ENCODE measurements around the gene APOL6.
A peak's percentile ranks its signal among the peaks of the same experiment; 100 is the strongest.

APOL6 gene, protein sequence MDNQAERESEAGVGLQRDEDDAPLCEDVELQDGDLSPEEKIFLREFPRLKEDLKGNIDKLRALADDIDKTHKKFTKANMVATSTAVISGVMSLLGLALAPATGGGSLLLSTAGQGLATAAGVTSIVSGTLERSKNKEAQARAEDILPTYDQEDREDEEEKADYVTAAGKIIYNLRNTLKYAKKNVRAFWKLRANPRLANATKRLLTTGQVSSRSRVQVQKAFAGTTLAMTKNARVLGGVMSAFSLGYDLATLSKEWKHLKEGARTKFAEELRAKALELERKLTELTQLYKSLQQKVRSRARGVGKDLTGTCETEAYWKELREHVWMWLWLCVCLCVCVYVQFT
- total RNA-seq: 305 to 388 (median 381) reads per million in 4 donors

DNA sequence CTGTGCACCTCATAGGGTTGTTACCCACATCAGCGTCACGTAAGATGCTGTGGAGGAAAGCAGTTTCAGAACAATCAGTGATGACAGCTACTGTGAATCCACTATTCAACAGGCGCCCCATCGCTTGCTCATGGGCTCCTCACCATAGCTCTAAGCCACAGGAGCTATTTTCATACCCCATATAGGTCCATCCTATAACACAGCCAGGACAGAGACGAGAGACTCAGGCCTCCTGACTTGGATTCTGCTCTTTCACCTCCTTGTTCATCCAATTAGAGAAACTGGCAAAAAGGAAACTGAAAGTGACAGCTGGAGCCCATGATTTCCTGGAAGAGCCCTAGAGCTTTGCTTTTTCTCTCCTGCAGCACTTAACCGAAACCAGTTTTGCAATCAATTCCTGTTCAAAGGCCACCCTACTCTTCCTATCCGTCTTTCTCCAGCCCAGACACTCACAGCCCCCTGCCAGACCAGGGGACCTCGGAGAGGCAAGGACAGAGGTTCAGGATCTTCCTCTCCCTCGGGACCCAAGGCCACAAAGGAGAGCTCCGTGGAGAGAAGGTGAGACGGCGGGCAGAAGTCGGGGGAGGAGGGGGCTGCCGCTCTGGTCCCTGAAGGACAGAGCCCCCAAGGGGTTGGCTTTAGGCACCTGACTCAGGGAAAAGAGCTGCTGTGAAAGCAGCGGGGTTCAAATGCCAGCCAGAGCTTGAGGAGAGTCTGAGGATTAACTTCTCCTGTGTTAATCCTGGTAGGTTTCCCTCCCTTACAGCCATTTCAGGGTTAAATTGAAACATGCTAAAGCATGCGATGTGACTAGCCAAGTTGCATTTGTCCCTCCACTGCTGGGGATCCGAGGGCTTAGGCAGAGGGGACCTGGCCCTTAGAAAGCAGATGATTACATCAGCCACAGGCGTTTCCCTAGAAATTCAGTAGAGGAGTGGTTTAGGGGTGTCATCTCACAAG is at the start of gene APOL6:
Gene APOL6, plus strand, starts transcription at position 381 of the 960 bp plus-strand sequence. CDS start 7,980 bp downstream, outside the sequence.
- DNase-seq: peak in 4 of 5 donors; percentile 20 to 92 (median 37)

DNA sequence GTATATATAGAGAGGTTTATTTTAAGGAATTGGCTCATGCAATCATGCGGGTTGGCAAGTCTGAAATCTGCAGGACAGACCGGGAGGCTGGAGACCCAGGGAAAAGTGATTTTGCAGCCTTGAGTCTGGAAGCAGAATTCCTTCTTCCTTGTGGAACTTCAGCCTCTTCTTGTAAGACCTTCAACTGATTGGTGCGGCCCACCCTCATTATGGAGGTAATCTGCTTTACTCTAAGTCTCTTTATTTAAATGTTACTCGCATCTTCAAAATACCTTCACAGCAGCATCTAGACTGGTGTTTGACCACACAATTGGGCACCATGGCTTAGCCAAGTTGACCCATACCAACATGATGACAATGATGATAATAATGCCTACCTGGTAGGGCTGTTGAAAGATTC is 48.9 kb upstream of the APOL6 start:
- DNase-seq: no peak

DNA sequence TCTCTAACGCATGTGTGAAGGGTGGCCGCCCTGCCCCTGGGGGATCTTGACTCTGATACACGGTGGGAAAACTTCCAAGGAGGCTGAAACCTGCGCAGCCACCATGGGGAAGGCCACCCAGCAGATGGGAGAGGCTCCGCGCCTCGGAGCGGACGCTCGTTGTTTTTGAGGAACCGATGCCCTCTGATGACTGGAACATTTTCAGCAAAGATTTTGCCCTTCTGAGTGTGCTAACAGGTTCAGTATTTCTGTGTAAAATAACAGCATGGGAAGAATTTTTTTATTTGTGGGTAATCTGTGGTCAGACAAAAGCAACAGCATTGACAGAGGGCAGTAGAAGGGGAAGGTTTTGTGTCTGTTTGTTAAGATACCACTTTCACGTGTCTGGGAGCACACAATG is 47.8 kb upstream of the APOL6 start:
- no peak for DNase-seq

DNA sequence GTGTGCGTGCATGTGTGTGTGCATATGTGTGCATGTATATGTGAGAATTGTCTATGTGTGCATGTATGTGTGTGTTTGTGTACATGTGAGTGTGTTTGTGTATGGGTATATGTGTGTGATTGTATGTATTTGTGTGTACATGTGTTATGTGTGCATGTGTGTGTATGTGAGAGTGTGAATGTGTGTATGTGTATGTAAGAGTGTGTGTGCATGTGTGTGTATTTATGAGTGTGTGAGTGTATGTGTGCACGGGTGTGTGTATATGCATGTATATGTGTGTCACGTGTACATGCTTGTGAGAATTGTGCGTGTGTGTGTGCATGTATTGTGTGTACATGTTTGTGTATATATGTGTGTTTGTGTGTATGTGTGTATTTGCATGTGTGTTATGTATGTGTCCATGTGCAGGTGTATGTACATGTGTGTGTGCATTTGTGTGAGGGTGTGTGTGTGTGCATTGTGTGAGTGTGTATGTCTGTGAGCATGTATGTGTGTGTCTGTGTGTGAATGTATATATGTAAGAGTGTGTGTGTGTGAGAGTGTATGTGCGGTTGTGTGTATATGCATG is 47.1 kb upstream of the APOL6 start:
- no peak for DNase-seq

DNA sequence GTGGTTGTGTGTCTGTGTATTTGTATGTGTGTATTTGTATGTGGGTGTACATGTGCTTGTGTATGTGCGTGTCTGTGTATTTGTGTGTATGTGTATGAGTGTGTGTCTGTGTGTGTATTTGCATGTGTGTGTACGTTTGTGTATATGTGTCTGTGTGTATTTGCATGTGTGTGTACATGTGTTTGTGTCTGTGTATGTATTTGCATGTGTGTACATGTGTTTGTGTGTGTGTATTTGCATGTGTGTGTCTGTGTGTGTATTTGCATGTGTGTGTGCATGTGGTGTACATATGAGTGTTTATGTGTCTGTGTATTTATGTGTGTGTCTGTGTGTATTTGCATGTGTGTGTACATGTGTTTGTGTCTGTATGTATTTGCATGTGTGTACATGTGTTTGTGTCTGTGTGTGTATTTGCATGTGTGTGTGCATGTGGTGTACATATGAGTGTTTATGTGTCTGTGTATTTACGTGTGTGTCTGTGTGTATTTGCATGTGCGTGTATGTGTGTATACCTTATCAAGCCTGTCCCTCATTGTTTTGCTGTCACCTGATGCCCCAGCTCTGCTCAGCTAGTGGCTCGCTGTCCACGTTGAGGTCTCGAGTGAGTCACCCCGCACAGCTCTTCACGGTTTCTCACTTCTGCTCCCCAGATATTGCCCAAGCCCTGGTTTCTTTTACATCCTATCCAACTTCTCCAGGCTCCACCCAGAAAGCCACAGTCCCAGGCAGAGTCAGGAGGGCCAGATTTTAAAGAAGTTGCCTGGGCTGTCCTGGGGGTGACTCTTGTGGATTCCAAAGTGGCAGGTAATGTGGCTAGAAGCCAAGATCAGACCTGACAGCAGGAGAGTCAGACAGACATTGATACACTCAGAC is 46.3 kb upstream of the APOL6 start:
- no peak for DNase-seq

DNA sequence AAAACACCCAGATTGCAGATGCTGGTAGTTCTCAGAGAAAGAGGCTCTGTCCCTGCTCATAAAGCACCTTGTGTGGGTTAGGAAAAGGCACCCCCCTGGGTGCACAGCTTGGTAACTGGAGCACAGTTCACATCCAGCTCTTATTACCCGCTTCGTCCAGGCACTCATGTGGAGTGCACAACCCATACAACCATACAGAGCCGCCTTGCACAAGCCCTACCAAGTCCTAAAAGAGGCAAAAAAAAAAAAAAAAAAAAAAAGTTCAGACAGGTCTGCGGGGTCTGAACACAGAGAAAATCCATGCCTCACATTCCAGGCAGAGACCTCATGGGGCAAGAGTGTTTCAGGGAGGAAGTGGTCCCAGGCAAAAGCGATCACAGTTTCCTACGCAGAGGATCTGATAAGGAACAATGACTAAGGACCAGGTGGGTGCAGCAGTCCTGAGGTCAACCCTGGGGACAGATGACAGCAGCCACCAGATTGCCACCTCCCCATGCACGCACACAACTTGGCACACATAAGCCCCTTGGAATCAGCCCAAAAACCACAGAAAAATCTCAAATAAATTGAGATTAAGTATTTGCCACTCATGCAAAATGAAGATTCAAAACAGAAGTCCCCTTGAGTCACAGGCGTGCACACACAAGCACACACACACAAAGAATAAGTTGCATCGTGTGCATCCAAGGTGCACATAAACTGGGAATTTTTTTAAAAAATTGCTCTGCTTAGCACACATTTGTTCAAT is 43.5 kb upstream of the APOL6 start:
- DNase-seq: no peak

DNA sequence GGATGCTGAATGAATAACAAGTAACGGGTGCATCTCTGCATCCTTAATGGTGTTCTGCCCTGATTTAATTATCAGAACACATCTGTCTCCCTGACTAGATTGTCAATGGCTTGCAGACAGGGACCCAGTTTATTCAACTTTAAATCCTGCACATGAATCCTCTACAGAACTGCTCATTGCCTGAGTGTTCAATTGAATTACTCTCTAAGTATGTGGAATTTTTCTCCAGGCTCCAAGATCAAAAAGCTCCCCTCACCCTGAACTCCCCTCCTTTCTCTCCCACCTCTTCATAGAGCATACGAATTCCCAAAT is 42.9 kb upstream of the APOL6 start:
- DNase-seq: no peak

DNA sequence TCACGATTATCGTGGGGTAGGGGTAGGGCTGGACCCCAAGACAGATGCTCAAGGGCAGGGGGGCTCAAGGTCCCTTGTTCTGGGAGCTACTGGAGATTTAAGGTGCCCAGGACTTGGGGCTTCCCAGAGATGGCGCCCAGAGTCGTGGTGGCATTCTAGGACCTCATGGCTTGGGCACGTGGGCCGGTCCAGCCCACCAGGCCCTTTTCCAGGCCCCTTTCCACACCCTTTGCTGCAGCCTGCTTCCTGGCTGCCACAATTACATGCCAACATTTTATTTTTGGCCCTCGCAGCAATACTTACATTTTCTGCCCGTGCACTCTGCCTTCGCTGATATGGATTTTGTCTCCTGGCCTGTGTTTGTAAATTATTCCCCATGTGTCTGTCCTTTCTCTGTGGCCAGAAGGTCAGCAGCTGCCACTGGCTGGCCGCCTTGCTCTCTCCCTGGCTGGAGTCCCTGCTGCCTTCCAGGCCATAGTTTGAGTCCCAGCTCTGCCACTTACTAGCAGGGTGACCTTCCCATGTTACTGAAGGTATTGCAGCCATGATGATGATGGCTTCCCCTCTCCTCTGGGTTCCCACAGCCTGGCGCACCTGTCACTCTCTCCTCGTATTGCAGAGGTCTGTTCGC is 42.3 kb upstream of the APOL6 start:
- no peak for DNase-seq

DNA sequence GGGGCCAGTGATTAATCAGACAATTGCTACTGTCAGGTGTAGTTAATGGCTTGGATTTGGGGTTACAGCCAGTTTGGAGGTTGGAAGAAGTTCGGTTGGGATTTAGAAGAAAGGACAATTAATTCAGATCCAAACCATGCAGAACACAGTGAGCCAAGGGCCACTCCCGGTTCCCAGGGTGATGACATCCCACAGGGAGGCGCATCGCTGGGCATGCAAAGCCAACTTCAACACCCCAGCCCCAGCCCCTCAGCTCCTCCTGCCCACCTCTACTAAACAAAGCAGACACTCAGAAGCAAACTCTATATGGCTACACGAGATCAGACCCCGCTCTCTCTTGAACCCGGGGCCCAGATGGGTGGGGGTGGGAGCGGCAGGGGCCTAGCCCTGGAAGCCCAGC is 41.3 kb upstream of the APOL6 start:
- no peak for DNase-seq

DNA sequence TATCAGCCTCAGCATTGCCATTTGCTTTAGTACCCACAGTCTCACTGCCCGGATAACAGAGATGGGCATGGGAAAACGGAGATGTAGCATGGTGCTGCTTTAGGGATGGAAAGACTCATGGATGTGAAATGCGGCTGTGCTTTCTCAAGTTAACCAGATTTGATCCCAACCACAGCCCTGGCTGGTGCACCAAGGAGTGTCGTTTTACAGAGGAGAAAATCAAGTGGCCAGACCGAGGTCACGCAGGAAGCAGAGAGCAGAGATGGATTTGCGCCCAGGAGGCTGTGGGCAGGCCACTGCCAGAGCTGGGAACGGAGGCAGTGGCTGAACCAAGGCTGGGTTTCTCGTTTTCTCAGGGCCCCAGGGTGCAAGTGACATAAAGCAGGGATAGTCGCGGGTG is 40.2 kb upstream of the APOL6 start:
- no peak for DNase-seq

DNA sequence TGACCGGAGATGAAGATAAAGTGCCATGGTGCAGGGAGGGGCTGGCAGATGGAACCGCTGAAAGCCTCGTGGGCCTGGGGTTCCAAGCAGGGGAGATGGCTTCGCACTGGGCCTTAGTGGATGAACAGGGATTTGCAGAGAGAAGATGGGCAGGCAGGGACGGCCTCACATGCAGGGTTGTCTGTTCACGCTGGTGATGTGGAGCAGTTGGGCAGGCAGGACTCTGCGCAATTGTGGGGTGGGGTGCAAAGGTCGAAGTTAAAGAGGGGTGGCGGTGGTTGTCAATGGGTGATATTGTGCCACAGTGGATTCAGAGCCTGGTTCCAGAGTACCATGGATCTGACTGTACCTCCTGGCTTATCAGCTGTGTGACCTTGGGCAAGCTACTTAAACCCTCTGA is 39.0 kb upstream of the APOL6 start:
- DNase-seq: no peak

DNA sequence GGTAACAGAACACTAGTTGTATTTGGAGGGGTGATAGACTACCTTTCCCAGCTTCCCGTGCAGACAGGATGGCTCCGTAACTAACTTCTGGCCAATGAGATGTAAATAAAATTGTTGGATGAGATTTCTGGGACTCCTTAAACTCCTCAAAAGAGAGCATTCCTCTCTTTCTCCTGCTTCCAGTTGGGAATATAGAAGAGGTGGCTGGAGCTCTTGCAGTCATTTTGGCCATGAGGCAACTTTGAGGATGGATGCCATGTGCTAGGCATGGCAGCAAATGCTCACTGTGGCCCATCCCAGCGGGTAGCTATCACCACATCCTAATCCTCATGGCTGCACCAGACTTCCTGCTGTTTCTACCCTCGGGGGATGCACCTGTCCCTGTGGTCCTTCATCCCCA is 38.5 kb upstream of the APOL6 start:
- DNase-seq: no peak

DNA sequence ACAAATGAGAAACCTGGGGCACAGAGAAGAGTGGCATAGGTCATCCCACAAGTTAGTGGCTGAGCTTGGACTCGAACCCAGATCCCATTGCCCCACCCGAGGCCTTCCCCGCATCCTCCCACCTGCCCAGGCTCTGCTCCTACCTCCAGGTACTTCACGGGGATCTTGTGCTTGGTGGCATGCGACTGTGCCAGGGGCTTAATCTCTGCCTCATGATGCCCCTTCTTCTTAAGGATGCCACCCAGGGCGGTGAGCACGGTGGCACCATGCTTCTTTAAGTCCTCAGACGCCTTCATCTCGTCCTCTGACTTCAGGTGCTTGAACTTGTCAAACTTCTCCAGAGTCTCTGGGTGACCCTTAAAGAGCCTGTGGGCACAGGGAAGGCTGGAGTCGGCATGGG is 37.5 kb upstream of the APOL6 start:
- DNase-seq: no peak

DNA sequence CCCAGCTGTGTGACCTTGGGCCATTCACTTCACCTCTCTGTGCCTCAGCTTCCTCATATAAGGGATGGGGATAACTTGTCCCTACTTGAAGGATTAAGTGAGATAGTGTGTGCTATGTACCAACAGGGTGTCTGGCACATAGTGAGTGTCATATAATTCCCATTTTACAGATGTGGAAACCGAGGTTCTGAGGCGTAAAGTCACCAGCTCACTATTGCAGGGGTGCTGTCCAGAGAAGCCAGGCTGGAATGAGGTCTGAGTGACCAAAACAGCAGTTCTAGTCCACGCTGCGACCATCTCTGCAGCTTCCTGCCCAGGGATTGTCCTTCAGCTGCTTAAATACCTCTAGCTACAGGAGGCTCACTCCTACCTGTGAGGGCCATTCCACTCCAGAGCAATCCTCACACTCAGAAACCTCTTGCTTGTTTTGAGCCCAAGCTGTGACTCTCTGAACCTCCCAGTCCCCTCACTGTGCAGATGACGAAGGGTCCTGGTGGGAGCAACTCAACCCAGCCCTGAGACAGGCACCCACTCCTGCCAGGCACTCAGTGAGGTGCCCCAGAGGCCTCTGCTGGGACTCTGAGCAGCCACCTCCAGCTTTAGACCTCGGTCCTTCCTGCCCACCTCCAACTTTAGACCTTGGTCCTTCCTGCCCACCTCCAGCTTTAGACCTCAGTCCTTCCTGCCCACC is 36.9 kb upstream of the APOL6 start:
- DNase-seq: no peak

DNA sequence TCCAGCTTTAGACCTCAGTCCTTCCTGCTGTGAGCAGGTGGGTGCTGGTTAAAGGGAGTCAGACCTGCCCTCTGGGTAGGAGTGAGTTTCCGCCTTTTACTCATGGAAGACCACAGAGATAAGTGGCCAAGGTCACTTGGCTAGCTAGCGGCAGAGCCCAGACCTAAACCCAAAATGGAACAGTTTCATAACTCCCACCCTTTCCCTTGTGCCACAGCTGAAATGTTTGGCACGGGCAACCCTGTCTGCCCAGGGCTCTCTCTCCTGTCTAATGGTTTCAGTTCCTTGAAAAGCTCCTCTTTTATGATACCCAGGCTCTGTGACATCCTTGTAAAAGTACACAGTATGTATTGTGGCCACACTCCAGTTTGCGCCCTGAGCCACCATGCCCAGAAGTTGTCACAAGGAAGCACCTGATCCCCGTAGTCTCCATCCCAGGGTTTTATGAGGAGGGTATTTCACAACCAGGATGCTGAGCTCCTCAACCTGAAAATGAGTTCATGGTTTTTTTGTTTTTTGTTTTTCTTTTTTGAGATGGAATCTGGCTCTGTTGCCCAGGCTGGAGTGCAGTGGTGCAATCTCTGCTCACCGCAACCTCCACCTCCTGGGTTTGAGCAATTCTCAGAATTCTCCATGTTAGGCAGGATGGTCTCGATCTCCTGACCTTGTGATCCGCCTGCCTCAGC is 36.2 kb upstream of the APOL6 start:
- no peak for DNase-seq

DNA sequence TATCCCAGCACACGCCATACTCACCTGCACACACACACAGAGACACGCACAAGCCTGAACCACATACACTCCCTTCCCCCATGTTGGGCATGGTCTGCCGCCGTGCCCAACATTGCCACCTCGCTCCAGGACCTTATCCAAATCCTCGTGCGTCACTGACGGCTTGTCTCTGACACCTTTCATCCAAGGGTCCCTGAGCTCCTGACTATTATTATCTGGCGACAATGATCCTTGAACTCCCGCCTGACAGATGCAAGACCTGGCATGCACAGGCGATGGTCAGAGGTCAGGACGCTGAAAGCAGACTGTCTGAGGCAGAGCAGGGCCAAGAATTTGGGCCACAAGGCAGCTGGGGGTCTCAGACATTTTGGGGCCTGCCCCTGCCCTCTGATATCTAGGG is 35.3 kb upstream of the APOL6 start:
- DNase-seq: no peak

DNA sequence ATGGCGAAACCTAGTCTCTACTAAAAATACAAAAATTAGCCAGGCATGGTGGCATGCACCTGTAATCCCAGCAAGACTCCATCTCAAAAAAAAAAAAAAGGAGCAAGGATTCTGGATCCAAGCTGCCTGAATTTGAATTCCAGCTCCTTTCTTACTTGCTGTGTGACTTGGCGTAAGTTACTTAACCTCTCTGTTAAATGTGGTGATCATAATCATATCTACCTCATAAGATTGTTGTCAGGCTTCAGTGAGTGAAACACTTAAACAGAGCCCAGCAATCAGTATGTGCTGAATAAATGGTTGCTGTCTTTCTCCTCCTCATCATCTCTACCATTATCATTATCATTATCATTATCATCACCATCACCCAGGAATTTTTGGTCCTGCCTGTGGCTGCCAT is 33.8 kb upstream of the APOL6 start:
- no peak for DNase-seq

DNA sequence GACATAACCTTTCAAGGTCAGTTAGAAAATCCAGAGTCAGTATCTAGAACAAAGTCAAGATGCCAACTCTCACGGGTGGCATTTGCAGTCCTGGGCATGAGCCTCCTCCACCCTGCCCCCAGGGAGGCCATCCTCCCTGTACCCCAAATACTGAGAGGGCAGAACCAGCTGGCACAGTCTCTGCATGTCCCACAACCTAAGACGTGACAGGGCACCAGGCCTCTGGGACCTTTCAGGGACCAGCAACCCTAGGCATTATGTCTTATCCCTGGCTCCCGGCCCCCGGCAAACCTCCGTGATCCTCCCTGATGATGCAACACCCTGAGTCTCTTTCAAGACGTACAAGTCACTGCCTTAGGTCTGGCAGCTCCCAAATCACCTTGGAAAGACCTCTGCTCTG is 33.1 kb upstream of the APOL6 start:
- no peak for DNase-seq

DNA sequence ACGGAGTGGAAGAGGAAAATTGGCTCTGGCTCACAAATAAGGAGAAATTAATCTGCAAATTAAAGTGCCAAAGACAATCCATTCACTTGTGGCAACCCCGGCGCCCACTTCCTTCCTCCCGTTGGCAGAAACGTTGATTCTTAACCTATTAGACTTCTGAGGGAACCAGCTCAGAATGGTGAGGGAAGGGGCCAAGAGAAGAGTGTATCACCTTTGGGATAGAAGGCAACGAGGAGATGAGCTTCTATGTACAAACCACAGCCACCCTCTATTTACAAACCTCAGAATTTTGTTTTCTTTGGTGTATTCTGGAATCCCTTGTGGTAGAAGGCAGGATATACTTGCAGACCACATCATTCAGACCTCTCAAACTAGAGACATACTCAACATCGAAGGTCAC is 32.2 kb upstream of the APOL6 start:
- DNase-seq: no peak

DNA sequence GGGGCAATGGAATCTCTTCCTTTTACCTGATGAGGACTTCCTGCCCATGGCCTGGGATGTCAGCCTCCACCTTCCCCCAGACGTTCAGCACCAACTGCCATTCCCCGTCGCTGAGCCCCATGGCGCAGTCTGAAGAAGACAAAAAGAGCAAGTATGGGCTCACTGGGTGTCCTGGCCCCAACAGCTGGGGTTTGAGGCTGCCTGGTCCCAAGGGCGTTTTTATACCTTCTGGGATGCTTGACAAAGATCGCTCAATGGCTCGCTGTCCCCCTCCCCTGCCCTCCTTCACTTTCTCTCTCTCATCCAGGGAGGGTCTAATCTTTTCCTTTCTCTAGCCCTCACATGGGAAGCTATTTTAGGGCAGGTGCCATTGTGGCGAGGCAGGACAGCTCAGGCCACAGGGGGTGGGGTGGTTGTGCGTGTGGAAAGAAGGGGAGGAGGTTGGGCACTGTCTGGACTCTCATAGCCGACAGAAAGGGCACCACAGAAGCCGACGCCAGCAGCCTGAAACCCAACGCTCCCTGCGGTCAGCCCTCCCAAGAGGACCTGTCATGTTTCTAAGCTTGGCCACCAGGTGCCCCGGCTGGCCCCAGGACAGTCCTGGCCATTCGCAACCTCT is 31.0 kb upstream of the APOL6 start, which contains the start of gene MB:
Gene MB, minus strand, starts transcription at position 193 of the 619 bp plus-strand sequence. Its CDS starts 72 bp downstream, at position 121.
- no peak for DNase-seq

Measured in T-helper 1 cell (primary cell).